ENCODE results near the gene G3BP2. TPM values are rescaled to one million over a fixed set of nuclear protein-coding genes. Genes with fewer than 3 reads are reported as not detected.
A peak's percentile ranks its signal among the peaks of the same experiment; 100 is the strongest.

G3BP2 gene
- total and polyA plus RNA-seq, 2 experiments from 2014 or later = 181 to 210 TPM

DNA sequence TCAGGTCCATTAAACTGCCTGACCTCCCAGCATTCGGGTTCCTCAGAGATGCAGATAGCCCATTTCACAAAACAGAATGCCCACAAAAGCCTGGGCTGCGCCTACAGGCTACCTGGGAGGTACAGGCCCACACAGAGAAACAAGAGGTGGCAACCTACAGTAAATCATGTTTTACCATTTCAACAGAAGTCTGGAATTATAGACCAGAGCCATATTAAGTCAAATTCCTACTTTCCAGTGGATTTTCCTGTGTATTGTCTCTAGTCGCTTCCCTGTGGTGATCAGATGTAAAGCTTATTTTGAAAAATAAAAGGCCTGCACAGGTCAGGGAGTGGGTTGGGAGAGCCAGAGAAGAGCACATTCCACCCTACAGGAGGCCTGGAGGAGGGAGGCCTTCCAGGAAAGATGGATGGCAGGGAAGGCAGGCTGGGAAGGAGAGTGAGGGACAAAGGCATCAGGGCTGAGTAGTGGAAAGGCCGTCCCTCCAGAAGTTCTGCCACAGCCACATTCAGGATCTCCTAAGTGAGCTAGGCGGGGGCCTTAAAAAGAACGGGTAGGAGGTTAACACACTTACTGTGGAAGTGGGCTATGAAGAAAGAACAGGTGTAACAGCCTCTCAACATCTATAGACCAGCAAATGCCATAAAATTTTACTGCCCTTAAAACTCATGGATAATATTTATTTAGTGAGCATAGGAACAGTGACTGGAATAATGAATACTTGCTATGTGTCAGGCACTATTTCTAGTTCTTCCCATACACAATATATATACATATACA lies 32.2 kb upstream of the G3BP2 start:
- H3K4me3 ChIP-seq = no peak overlapping the region
- TF ChIP-seq, protein P1, sequence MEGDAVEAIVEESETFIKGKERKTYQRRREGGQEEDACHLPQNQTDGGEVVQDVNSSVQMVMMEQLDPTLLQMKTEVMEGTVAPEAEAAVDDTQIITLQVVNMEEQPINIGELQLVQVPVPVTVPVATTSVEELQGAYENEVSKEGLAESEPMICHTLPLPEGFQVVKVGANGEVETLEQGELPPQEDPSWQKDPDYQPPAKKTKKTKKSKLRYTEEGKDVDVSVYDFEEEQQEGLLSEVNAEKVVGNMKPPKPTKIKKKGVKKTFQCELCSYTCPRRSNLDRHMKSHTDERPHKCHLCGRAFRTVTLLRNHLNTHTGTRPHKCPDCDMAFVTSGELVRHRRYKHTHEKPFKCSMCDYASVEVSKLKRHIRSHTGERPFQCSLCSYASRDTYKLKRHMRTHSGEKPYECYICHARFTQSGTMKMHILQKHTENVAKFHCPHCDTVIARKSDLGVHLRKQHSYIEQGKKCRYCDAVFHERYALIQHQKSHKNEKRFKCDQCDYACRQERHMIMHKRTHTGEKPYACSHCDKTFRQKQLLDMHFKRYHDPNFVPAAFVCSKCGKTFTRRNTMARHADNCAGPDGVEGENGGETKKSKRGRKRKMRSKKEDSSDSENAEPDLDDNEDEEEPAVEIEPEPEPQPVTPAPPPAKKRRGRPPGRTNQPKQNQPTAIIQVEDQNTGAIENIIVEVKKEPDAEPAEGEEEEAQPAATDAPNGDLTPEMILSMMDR (IDR thresholded peaks at IDR 0.05; ENCODE audit: low read depth, low read length) = no peak
- no peak for DNase-seq (ENCODE audit: low read depth in 1 of 2, low spot score in 1 of 2)
- no peaks in the 10 kb centered on the region for H3K27me3 ChIP-seq
- H3K9me3 ChIP-seq (ENCODE audit: low read depth) = no peaks in the 10 kb centered on the region
- no peaks in the 10 kb centered on the region for H3K36me3 ChIP-seq
- H3K27ac ChIP-seq = no peak overlapping the region
- H3K4me1 ChIP-seq (ENCODE audit: low read depth) = no peaks in the 10 kb centered on the region

DNA sequence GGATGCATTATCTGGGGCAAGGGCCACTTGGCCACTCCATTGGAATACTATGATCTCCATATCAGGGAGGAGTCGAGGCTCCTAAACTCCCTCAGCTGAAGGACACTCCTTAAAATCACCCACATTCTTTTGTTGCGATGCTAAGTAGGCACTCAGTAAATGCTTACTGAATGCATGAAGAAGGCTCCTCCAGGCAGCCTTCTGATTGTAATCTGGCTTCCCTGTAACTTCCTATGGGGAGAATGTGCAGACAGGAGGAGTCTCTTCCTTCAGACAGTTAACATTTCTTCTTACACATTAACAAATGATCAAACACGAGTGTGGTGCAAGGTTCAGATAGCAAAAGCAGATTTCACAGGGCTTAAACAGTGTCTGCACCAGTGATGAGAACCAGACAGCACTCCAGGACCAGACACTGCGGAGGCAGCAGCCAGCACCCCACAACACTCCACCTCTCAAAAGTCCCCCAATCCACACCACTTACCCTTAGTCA lies 29.8 kb upstream of the G3BP2 start:
- Histone ChIP-seq H3K4me3 (no peak overlapping the region), H3K4me1 (ENCODE audit: low read depth) (no peaks in the 10 kb centered on the region), H3K9me3 (ENCODE audit: low read depth) (no peaks in the 10 kb centered on the region), H3K27me3 (no peaks in the 10 kb centered on the region), H3K27ac (peak overlapping the region; percentile 14), H3K36me3 (no peaks in the 10 kb centered on the region)
- DNase-seq (ENCODE audit: low read depth in 1 of 2, low spot score in 1 of 2) = no peak
- TF ChIP-seq, protein P1 (IDR thresholded peaks at IDR 0.05; ENCODE audit: low read depth, low read length) = no peak

DNA sequence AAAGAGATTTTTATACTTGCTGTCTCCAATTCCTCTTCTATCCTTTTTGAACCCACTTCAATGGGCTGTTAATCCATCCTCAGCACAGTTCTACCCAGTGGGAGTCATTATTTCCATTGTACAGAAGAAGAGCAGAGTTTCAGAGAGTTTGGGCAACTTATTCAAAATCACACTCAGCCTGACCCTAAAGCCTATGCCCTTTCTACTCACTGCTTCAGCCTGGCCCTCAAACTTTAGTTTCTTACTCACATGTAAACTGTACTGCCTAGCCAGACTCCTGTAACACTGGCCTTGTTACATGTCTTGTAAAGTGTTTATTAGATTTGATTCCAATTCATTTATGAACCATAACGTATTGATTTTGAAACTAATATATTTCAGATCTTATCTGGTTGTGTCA lies 26.1 kb upstream of the G3BP2 start:
- Histone ChIP-seq H3K36me3 (no peaks in the 10 kb centered on the region), H3K27ac (no peak overlapping the region), H3K9me3 (ENCODE audit: low read depth) (no peaks in the 10 kb centered on the region), H3K27me3 (no peaks in the 10 kb centered on the region), H3K4me3 (no peak overlapping the region), H3K4me1 (ENCODE audit: low read depth) (no peaks in the 10 kb centered on the region)
- DNase-seq (ENCODE audit: low read depth in 1 of 2, low spot score in 1 of 2) = no peak
- TF ChIP-seq, protein P1 (IDR thresholded peaks at IDR 0.05; ENCODE audit: low read depth, low read length) = no peak

DNA sequence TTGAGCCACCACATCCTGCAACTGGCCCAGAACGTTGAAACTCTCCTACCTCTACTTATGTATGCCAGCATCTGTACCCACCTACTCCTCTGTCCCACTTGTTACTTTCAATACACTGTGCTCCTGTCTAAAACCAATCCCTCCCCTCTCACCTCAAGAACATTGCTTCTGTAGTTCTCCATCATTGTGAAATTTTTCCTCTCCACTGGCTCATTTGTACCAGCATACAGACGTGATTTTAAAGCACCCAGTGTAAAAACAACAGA lies 25.7 kb upstream of the G3BP2 start:
- Histone ChIP-seq H3K27ac (no peak overlapping the region), H3K27me3 (no peaks in the 10 kb centered on the region), H3K4me3 (no peak overlapping the region), H3K9me3 (ENCODE audit: low read depth) (no peaks in the 10 kb centered on the region), H3K4me1 (ENCODE audit: low read depth) (no peaks in the 10 kb centered on the region), H3K36me3 (no peaks in the 10 kb centered on the region)
- TF ChIP-seq, protein P1 (IDR thresholded peaks at IDR 0.05; ENCODE audit: low read depth, low read length) = no peak
- DNase-seq (ENCODE audit: low read depth in 1 of 2, low spot score in 1 of 2) = no peak

DNA sequence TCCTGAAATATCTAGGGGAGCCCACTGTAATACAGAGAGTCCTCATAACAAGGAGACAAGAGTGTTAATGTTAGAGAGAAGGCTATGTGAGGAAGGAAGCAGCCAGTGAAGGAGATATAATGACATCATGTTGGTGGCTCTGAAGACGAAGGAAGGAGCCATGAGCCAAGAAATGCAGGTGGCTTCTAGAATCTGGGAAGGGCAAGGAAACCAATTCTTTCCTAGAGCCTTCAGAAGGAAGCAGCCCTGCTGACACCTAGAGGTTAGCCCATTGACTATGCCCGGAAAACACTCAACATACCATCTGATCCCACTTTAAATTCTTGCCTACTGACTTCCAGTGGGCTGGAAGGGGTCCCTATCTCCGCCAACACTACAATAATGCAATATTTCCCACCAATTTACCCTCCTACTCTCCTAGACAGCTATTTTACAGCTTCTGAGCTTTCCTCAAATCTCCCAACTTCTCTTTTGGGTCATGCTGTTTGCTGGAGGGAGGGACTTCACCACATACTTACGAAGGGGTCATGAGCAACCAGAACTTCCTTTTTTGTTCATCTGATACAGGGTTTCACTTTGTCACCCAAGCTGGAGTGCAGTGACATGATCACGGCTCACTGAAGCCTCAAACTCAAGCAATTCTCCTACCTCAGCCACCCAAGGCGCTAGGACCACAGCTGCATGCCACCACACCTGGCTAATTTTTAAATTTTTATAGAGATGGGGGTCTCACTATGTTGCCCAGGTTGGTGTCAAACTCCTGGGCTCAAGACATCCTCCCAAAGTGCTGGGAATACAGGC lies 25.2 kb upstream of the G3BP2 start:
- no peak for DNase-seq (ENCODE audit: low read depth in 1 of 2, low spot score in 1 of 2)
- Histone ChIP-seq H3K27ac (no peak overlapping the region), H3K27me3 (no peaks in the 10 kb centered on the region), H3K36me3 (no peaks in the 10 kb centered on the region), H3K4me3 (no peak overlapping the region), H3K9me3 (ENCODE audit: low read depth) (no peaks in the 10 kb centered on the region), H3K4me1 (ENCODE audit: low read depth) (no peaks in the 10 kb centered on the region)
- TF ChIP-seq, protein P1 (IDR thresholded peaks at IDR 0.05; ENCODE audit: low read depth, low read length) = no peak
